HG03571 (cell line): ENCODE measurements around the gene FGFBP2.
"Not testable (repeated sequence)": the region's sequence is repeated elsewhere in the genome, so short reads cannot be mapped to it uniquely, and the experiment has no call there.

Experiments used
- ATAC-seq: cut with Tn5 transposase; IDR thresholded peaks from one replicate; pipeline ENCODE4 v1.9.1; 2021; ENCODE audit not compliant: unreplicated experiment

The FGFBP2 gene

GRCh38 chr4:15931451-15932210 is 31.3 kb downstream of the FGFBP2 start:
- ATAC-seq, result no peak

GRCh38 chr4:15930314-15930713 is 32.7 kb downstream of the FGFBP2 start:
- ATAC-seq, result no peak

- no peak for ATAC-seq
Measured at GRCh38 chr4:15929540-15929939, 33.4 kb downstream of the FGFBP2 start.

- no peak for ATAC-seq
Measured at GRCh38 chr4:15928883-15929282, 34.1 kb downstream of the FGFBP2 start.

- ATAC-seq, result no peak
Measured at GRCh38 chr4:15926486-15926885, 36.5 kb downstream of the FGFBP2 start.

GRCh38 chr4:15925830-15926229 is 37.1 kb downstream of the FGFBP2 start:
- ATAC-seq, result no peak

- no peak for ATAC-seq
Measured at GRCh38 chr4:15921592-15921932, 41.4 kb downstream of the FGFBP2 start.

- ATAC-seq, result no peak
Measured at GRCh38 chr4:15920723-15921591, 42.0 kb downstream of the FGFBP2 start.

- ATAC-seq, result no peak
Measured at GRCh38 chr4:15918484-15919129, 44.4 kb downstream of the FGFBP2 start.

GRCh38 chr4:15917297-15917696 is 45.7 kb downstream of the FGFBP2 start:
- ATAC-seq, result no peak

- ATAC-seq, result not testable (repeated sequence)
Measured at GRCh38 chr4:15916358-15916757, 46.6 kb downstream of the FGFBP2 start.

GRCh38 chr4:15914736-15915135 is 48.2 kb downstream of the FGFBP2 start:
- ATAC-seq, result no peak

- ATAC-seq, result no peak
Measured at GRCh38 chr4:15914291-15914690, 48.7 kb downstream of the FGFBP2 start.

- ATAC-seq, result no peak
Measured at GRCh38 chr4:15913631-15913970, 49.4 kb downstream of the FGFBP2 start.

GRCh38 chr4:15912961-15913630 is 49.9 kb downstream of the FGFBP2 start:
- no peak for ATAC-seq

- no peak for ATAC-seq
Measured at GRCh38 chr4:15912236-15912635, 50.7 kb downstream of the FGFBP2 start.
